HG03095 (cell line): ENCODE data around the gene TMEM38A.
"Not testable (repeated sequence)": the region's sequence is repeated elsewhere in the genome, so short reads cannot be mapped to it uniquely, and the experiment has no call there.

Source experiments
- ATAC-seq: cut with Tn5 transposase; IDR thresholded peaks from one replicate; pipeline ENCODE4 v1.9.1; 2021; ENCODE audit warnings: moderate library complexity; ENCODE audit not compliant: unreplicated experiment

TMEM38A gene

DNA sequence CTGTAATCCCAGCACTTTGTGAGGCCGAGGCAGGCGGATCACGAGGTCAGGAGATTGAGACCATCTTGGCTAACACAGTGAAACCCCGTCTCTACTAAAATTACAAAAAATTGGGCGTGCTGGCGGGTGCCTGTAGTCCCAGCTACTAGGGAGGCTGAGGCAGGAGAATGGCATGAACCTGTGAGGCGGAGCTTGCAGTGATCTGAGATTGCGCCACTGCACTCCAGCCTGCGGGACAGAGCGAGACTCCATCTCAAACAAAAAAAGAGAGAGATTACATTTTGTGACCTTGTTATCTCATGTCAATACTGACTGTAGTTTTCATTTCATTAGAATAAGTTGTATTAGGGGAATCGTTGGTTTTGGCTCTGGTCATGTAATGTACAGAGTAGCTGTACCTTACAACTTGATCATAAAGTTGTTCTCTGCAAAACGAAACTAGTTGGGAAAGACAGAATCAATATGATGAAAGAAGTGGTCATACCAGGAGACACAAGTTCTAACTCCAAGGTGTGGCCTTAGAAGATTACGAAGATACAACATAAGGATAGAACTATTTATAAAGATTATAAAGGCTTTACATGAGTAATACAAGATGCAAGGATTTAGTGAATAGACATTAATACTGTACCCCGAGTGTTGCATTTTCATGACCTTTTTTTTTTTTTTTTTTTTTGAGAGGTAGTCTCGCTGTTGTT is 15.3 kb downstream of the TMEM38A start:
- no peak for ATAC-seq

GRCh38 chr19:16677055-16677454 is 16.1 kb downstream of the TMEM38A start:
- no peak for ATAC-seq

DNA sequence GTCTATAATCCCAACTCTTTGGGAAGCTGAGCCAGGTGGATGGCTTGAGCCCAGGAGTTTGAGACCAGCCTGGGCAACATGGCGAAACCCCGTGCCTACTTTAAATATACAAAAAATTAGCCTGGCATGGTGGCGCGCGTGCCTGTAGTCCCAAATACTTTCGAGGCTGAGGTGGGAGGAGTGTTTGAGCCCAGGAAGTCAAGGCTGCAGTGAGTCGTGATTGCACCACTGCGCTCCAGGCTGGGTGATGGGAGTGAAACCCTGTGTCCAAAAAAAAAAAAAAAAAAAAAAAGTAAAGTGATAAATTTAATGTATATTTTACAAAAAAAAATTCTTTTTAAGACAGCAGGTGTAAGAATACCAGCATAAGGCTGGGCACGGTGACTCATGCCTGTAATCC is 17.6 kb downstream of the TMEM38A start:
- ATAC-seq = no peak

GRCh38 chr19:16679811-16680210 is 18.9 kb downstream of the TMEM38A start:
- ATAC-seq = no peak

GRCh38 chr19:16682539-16682938 is 21.6 kb downstream of the TMEM38A start:
- no peak for ATAC-seq

GRCh38 chr19:16684216-16684615 is 23.3 kb downstream of the TMEM38A start:
- ATAC-seq = no peak

- ATAC-seq = no peak
These were observed 27.1 kb downstream of the TMEM38A start for GRCh38 chr19:16688084-16688483.

DNA sequence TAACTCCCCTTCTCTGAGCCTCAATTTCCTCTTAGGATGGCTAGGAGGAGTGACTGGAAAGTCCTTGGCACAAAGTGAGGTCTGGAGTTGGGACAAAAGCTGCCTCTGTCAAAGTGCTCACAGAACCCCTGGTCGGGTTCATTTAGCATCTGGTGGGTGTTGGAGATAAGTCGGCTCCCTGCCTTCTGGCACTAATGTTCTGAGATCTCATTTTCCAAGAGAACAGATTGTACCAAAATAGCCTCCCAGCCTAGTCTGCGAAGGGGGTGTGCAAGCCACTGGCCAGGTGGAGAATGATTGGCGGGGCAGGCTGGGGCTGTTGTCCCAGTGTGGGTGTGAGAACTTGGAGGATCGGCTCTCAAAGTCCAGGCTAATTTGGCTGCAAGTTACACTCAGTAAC is 38.0 kb downstream of the TMEM38A start:
- ATAC-seq = no peak

GRCh38 chr19:16702123-16702522 is 41.2 kb downstream of the TMEM38A start:
- ATAC-seq = no peak

- no peak for ATAC-seq
These were observed 42.7 kb downstream of the TMEM38A start for GRCh38 chr19:16703677-16704076.

DNA sequence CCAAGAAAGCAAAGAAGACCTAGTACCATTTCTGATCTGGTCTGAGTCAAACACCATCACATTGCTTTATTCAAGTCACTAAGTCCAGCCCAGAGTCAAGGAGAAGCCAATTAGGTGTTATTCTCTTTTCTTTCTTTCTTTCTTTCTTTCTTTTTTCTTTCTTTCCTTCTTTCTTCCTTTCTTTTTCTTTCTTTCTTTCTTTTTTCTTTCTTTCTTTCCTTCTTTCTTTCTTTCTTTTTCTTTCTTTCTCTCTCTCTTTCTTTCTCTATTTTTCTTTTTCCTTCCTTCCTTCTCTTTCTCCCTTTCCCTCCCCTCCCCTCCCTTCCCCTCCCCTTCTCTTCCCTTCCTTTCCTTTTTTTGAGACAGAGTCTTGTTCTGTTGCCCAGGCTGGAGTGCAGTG is 49.9 kb downstream of the TMEM38A start:
- not testable (repeated sequence) for ATAC-seq

- ATAC-seq = not testable (repeated sequence)
These were observed 51.4 kb downstream of the TMEM38A start for GRCh38 chr19:16712295-16712694.

- no peak for ATAC-seq
These were observed 53.9 kb downstream of the TMEM38A start for GRCh38 chr19:16714702-16715287.

DNA sequence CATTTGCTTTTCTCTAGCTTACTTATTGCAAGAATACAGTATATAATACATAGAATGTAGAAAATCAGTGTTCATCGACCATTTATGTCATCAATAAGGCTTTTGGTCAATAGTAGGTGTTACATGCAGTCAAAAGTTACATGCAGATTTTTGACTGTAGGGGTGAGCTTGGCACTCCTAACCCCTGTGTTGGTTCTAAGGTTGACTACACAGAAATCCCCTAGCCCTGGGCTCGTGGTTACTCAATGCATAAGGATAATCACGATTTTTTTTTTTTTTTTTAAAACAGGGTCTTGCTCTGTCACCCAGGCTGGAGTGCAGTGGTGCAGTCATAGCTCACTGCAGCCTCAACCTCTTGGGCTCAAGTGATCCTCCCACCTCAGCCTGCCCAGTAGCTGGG is 54.7 kb downstream of the TMEM38A start:
- ATAC-seq = no peak

DNA sequence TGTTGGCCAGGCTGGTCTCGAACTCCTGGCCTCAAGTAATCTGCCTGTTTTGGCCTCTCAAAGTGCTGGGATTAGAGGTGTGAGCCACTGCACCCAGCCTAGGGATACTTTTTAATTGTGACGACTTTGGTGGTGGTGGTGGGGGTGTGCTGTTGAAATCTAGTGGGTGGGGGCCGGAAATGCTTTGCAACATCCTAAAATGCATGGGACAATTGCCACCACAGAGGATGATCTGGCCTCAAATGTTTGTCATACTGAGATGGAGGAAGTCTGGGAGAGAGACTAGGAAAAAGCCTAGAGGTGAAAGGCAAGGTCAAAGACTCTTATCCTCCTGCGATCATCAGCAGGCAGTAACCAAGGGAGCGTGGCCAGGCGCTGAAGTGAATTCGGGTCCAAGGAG is 60.1 kb downstream of the TMEM38A start:
- no peak for ATAC-seq

- no peak for ATAC-seq
These were observed 61.7 kb downstream of the TMEM38A start for GRCh38 chr19:16722591-16722990.

GRCh38 chr19:16726916-16727315 is 66.0 kb downstream of the TMEM38A start:
- no peak for ATAC-seq

DNA sequence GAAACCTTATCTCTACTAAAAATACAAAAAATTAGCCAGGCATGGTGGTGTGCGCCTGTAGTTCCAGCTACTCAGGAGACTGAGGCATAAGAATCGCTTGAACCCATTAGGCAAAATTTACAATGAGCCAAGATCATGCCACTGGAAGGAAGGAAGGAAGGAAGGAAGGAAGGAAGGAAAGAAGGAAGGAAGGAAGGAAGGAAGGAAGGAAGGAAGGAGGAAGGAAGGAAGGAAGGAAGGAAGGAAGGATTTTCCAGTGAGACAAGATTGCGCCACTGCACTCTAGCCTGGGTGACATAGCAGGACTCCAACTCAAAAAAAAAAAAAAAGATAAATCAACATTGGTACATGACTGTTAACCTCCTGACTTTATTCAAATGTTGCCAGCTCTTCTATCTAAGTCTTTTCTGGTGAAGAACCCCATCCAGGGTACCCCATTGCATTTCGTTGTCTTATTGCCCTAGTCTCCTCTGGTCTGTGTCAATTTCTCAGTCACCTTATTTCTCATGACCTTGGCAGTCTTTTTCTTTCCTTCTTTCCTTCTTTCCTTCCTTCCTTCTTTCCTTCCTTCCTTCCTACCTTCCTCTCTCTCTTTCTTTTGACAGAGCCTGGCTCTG is 74.8 kb downstream of the TMEM38A start:
- not testable (repeated sequence) for ATAC-seq

DNA sequence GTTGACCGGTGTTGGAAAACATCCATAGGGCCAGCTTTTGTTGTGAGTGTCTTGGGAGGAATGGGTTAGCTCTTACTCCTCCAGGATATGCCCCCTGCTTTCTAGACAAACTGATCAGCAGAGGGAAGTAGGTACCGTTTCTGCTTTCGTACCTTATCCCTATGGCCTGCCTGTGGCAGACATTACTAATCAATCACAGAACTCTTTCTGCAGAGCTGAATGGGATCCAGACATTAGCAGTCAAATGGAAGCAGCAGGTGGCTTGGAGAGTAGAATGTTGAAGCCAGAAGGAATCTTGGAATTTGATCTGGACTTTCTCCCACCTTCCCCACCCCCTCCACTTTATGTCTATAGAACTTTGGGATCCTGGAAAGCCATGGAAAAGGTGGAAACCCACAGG is 75.8 kb downstream of the TMEM38A start:
- ATAC-seq = no peak

DNA sequence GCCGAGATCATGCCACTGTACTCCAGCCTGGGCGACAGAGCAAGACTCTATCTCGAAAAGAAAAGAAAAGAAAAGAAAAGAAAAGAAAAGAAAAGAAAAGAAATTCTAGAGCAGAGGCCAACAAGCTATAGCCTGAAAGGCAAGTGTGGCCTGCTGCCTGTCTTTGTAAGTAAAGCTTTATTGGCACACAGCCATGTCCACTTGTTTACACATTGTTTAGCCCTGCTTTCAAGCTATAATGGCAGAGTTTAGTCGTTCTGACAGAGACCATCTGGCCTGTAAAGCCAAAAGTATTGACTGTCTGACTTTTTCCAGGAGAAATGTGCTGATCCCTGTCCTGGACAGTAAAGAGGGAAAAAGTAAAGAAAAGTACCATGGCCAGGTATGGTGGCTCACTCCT is 77.0 kb downstream of the TMEM38A start:
- ATAC-seq = no peak

DNA sequence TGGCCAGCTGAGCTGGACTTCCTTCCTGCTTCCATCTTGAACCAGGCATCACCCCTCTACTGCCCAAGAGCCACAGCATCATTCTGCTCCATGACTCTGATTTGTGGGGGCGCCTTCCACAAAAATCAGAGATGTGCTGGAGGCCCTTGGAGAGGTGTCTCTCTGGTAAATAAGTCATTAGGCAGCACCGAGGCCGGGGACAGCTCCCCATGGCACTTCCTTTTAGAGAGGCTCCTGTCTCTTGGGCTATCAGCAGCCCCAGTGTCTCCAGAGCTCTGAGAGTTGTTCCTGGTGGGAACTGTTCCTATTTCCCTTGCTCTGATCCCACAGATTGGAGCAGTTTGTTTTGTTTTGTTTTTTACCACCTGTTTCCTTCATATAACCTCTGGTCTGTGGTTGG is 78.6 kb downstream of the TMEM38A start:
- no peak for ATAC-seq
